GM18520 (cell line): ENCODE measurements around the gene RNFT2.
A peak's percentile ranks its signal among the peaks of the same experiment; 100 is the strongest.

Source experiments
- ATAC-seq: cut with Tn5 transposase; IDR thresholded peaks from one replicate; pipeline ENCODE4 v1.9.1; 2021; ENCODE audit not compliant: unreplicated experiment

RNFT2 gene

GRCh38 chr12:116737774-116738657, at the start of gene RNFT2, which contains the start of gene SPRING1:
TSS of gene RNFT2 (plus strand) at chr12:116738315. CDS start at chr12:116740498, 2,183 bp downstream.
TSS of gene SPRING1 (minus strand) at chr12:116738069. CDS start at chr12:116737900, 169 bp downstream.
- peak; percentile 97 for ATAC-seq

DNA sequence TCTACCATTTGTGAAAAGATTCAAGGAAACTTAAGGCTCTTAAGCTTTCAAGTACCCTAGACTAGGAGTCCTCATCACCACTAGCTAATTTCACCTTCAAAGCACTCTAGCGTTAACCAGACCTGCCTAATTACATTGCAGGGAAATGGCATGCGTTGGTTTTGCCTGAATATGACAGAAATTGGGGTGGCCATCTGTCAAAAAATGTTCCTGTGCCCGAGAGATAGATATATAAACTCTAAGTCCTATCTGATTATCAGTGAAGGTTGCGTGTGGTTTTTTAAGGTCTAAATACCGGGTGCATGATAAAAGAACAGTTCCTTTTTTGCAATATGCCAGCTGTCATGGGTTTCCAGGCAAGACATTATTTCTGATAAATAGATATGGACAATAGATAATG, 48.6 kb upstream of the RNFT2 start:
- ATAC-seq = no peak

GRCh38 chr12:116689979-116690744, 48.0 kb upstream of the RNFT2 start:
- ATAC-seq = no peak

- ATAC-seq = no peak
These were observed 46.9 kb upstream of the RNFT2 start for GRCh38 chr12:116691205-116691604.

GRCh38 chr12:116691636-116692035, 46.5 kb upstream of the RNFT2 start:
- ATAC-seq = no peak

DNA sequence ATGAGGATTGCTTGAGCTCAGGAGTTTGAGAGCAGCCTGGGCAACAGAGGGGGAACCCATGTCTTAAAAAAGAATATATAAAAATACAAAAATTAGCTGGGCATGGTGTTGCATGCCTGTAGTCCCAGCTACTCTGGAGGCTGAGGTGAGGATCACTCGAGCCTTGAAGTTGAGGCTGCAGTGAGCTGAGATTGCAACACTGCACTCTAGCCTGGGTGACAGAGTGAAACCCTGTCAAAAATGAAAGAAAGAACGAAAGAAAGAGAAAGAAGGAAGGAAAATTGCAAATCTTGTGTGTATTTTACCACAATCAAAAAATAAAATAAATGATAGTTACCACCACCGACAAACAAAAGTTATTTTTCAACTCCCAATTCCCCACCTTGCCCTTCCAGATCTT, 45.5 kb upstream of the RNFT2 start:
- no peak for ATAC-seq

- ATAC-seq = no peak
These were observed 44.6 kb upstream of the RNFT2 start for GRCh38 chr12:116693286-116694227.

DNA sequence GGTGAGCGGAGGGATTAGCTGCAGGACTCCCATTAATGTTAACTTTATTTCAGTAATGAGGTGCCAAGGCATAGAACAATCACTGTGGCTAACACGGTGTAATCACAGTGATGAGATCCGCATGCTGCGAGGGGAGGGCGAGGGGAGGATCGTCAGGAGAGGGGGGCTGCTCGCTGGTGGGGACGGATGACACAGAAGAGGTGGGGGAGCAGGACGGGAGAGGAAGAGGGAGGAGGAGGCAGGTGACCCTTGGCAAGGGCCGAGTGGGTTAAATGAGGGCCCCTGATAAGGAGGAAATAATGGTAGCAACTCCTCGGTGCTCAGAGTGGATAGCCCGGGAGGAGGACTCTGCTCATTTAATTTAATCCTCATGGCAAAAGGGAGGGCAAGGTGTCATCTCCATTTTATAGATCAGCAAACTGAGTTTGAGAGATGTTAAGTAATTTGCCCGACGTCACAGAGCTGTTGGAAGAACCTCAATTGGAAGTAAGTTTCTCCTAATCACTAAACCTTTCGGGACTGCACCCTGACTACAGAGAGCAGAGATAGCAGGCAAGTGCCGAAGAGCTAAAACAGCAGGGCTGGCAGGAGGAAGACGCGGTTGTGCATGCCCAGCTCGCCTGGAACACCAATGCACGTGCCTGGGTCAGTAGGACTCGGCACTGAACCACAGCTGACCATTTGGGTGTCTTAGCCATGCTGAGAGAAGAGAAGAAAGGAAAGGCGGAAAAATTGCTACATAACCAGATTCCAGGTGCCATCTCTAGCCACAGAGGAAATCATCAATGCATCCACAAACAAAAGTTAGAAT, 43.3 kb upstream of the RNFT2 start:
- ATAC-seq = no peak

GRCh38 chr12:116695464-116695725, 42.7 kb upstream of the RNFT2 start:
- no peak for ATAC-seq

DNA sequence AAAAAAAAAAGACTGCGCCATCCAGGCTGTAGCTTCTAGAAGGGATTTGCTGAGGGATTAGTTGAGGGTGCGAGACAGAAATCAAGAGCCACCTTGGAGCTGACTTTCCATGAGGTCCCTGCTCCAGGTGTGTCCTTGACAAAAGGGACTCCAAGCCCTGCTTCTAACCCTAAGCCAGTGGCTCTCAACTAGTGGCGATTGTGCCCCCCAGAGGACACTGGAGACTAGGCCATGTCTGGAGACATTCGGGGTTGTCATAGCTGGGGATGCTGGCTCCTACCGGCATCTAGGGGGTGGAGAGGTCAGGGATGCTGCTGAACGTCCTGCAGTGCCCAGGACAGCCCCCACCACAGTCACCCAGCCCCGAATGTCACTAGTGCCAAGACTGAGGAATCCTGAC, 40.8 kb upstream of the RNFT2 start:
- no peak for ATAC-seq

DNA sequence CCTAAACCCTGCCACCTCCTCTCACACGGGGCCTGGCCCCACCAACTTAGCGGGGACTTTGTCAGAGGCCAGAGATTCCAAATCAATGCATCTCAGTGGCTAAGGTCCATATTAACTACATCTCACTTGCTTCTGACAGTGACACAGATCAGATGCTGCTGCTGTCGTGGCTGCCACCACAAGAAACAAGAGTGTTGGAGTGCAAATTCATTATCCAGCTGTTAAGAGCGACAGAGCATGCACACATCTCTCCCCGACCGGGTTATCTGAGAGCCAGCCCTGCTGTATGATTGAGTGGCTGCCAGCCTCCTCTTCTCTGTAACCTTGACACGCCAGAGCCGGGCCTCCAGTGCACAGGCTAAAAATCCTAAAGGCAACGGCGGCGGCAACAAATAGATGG, 40.4 kb upstream of the RNFT2 start:
- no peak for ATAC-seq

GRCh38 chr12:116698116-116698515, 40.0 kb upstream of the RNFT2 start:
- ATAC-seq = no peak

- no peak for ATAC-seq
These were observed 39.5 kb upstream of the RNFT2 start for GRCh38 chr12:116698554-116699075.

GRCh38 chr12:116700066-116700465, 38.0 kb upstream of the RNFT2 start:
- ATAC-seq = no peak

- ATAC-seq = no peak
These were observed 36.7 kb upstream of the RNFT2 start for GRCh38 chr12:116701432-116701831.

GRCh38 chr12:116703214-116703795, 34.8 kb upstream of the RNFT2 start:
- ATAC-seq = no peak

- no peak for ATAC-seq
These were observed 30.4 kb upstream of the RNFT2 start for GRCh38 chr12:116707751-116708150.

GRCh38 chr12:116708826-116709756, 29.0 kb upstream of the RNFT2 start:
- no peak for ATAC-seq

- ATAC-seq = no peak
These were observed 28.3 kb upstream of the RNFT2 start for GRCh38 chr12:116709768-116710167.
